KMS-11 (cell line): ENCODE measurements around the gene BTD.

Source experiments
- H2AFZ ChIP-seq: fragments of 200-600 bp; sonication (generic); 2 replicates; pipeline ENCODE4 v1.6.1; 2016; ENCODE audit warnings: antibody characterized with exemption, mixed run types, low read depth
- H3K27ac ChIP-seq: fragments of 200-600 bp; sonication (generic); 2 replicates; pipeline ENCODE4 v1.6.1; 2016; ENCODE audit warnings: mild to moderate bottlenecking, mixed run types
- H3K27me3 ChIP-seq: fragments of 200-600 bp; sonication (generic); 2 replicates; pipeline ENCODE4 v1.6.1; 2017; ENCODE audit warnings: mild to moderate bottlenecking, low read depth, mixed run types, moderate library complexity; ENCODE audit not compliant: insufficient read depth
- H3K36me3 ChIP-seq: fragments of 200-600 bp; sonication (generic); 2 replicates; pipeline ENCODE4 v1.6.1; 2017; ENCODE audit warnings: mild to moderate bottlenecking, mixed run types; ENCODE audit not compliant: insufficient read depth
- H3K4me1 ChIP-seq: fragments of 200-600 bp; sonication (generic); 2 replicates; pipeline ENCODE4 v1.6.1; 2016; ENCODE audit warnings: mild to moderate bottlenecking, low read depth, mixed run types; ENCODE audit not compliant: poor library complexity, severe bottlenecking
- H3K4me2 ChIP-seq: fragments of 200-600 bp; sonication (generic); 2 replicates; pipeline ENCODE4 v1.7.0; 2016; ENCODE audit warnings: mild to moderate bottlenecking, mixed run types
- H3K4me3 ChIP-seq: fragments of 200-600 bp; sonication (generic); IDR thresholded peaks from 2 replicates; pipeline ENCODE4 v1.6.1; 2017; ENCODE audit warnings: low read depth, low read length, mixed read lengths; ENCODE audit not compliant: insufficient read depth
- H3K79me2 ChIP-seq: fragments of 200-600 bp; sonication (generic); 2 replicates; pipeline ENCODE4 v1.6.1; 2016; ENCODE audit warnings: low read depth, mixed run types; ENCODE audit not compliant: insufficient read depth
- H3K9ac ChIP-seq: fragments of 200-600 bp; sonication (generic); 2 replicates; pipeline ENCODE4 v1.6.1; 2016; ENCODE audit warnings: mild to moderate bottlenecking, mixed run types
- H4K20me1 ChIP-seq: fragments of 200-600 bp; sonication (generic); 2 replicates; pipeline ENCODE4 v1.6.1; 2016; ENCODE audit warnings: mild to moderate bottlenecking, mixed run types; ENCODE audit not compliant: insufficient read depth
- CTCF ChIP-seq: fragments of 200-600 bp; sonication (generic); conservative IDR thresholded peaks from 2 replicates; pipeline ENCODE4 v1.6.1; 2017; ENCODE audit warnings: low read depth, mild to moderate bottlenecking, antibody characterized with exemption, low read length, moderate library complexity, mixed read lengths

The BTD gene

GRCh38 chr3:15664144-15664543 is 62.6 kb downstream of the BTD start:
- Histone ChIP-seq H3K4me3 (no peak overlapping the region), H2AFZ (no peak overlapping the region), H3K79me2 (no peaks in the 10 kb centered on the region), H3K27ac (no peak overlapping the region), H3K27me3 (no peaks in the 10 kb centered on the region), H3K36me3 (no peaks in the 10 kb centered on the region), H3K4me1 (peaks cover 4% of the 10 kb centered on the region), H4K20me1 (no peaks in the 10 kb centered on the region), H3K4me2 (no peak overlapping the region), H3K9ac (no peak overlapping the region)
- TF ChIP-seq CTCF = no peak

- no peak for TF ChIP-seq CTCF
- Histone ChIP-seq H3K36me3 (no peaks in the 10 kb centered on the region), H3K9ac (no peak overlapping the region), H3K27ac (no peak overlapping the region), H4K20me1 (no peaks in the 10 kb centered on the region), H3K27me3 (no peaks in the 10 kb centered on the region), H3K79me2 (no peaks in the 10 kb centered on the region), H3K4me3 (no peak overlapping the region), H2AFZ (no peak overlapping the region), H3K4me1 (peaks cover 4% of the 10 kb centered on the region), H3K4me2 (no peak overlapping the region)
These were observed 64.1 kb downstream of the BTD start for GRCh38 chr3:15665510-15666150.

GRCh38 chr3:15666277-15666676 is 64.7 kb downstream of the BTD start:
- Histone ChIP-seq H3K79me2 (no peaks in the 10 kb centered on the region), H3K4me3 (no peak overlapping the region), H3K36me3 (no peaks in the 10 kb centered on the region), H3K4me2 (no peak overlapping the region), H3K4me1 (peaks cover 4% of the 10 kb centered on the region), H4K20me1 (no peaks in the 10 kb centered on the region), H3K27me3 (no peaks in the 10 kb centered on the region), H3K9ac (no peak overlapping the region), H3K27ac (no peak overlapping the region), H2AFZ (no peak overlapping the region)
- TF ChIP-seq CTCF = no peak

DNA sequence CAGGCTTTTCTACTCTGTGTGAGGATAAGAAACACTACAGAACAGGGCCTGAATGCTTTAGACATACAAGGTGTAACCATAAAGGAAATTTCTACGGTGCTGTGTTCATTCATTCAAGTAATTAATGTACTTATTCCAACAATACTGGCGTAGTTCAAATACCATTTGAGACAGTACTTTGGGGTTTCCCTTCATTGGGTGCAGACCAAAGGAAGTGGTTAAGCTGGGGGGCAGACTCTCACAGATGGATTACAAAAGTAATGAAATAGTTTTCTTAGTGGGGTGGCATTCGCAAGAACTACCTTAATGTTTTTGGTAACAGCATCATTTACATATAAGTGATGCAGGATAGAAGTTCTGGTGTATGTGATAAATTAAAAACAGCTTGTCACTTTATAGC is 65.9 kb downstream of the BTD start:
- Histone ChIP-seq H3K9ac (no peak overlapping the region), H3K4me2 (no peak overlapping the region), H3K79me2 (no peaks in the 10 kb centered on the region), H2AFZ (no peak overlapping the region), H4K20me1 (no peaks in the 10 kb centered on the region), H3K36me3 (no peaks in the 10 kb centered on the region), H3K27me3 (no peaks in the 10 kb centered on the region), H3K4me3 (no peak overlapping the region), H3K4me1 (peaks cover 4% of the 10 kb centered on the region), H3K27ac (no peak overlapping the region)
- TF ChIP-seq CTCF = no peak
